Spinal cord (tissue), 10 donors: ENCODE results near the gene AMIGO1. TPM values are rescaled to one million over a fixed set of nuclear protein-coding genes. Genes with fewer than 3 reads are reported as not detected.

Source experiments
- DNase-seq, 6 donors: peaks; one replicate each; pipeline versions ENCODE4 v3.0.0 to v3.0.0-alpha.2; 2013 to 2015; ENCODE audit warnings: low spot score in 6 of 6, low read depth in 4 of 6
- H3K27ac ChIP-seq: one replicate; pipeline ENCODE4 v1.5.1; 2013; ENCODE audit warnings: low read depth, low read length, control low read depth
- H3K27me3 ChIP-seq: one replicate; pipeline ENCODE4 v1.6.1; 2013; ENCODE audit warnings: low read length; ENCODE audit not compliant: control insufficient read depth, insufficient read depth
- H3K36me3 ChIP-seq: one replicate; pipeline ENCODE4 v1.6.1; 2013; ENCODE audit warnings: low read length; ENCODE audit not compliant: control insufficient read depth, insufficient read depth
- H3K4me1 ChIP-seq: one replicate; pipeline ENCODE4 v1.6.1; 2013; ENCODE audit warnings: low read length; ENCODE audit not compliant: control insufficient read depth, insufficient read depth
- H3K4me3 ChIP-seq: one replicate; pipeline ENCODE4 v1.5.1; 2013; ENCODE audit warnings: low read depth, low read length, control low read depth
- H3K9me3 ChIP-seq: one replicate; pipeline ENCODE4 v1.6.1; 2013; ENCODE audit warnings: low read length; ENCODE audit not compliant: control insufficient read depth, insufficient read depth
- WGBS: methylation state at CpG from one replicate; pipeline ENCODE4 v1.1.5; 2013; ENCODE audit warnings: missing lambda C conversion rate; ENCODE audit not compliant: insufficient coverage; 5-methylcytosine and 5-hydroxymethylcytosine counted together
- polyA plus RNA-seq, 2 donors: library from polyadenylated mRNA; unstranded; fragments of 120-200 nt; gene quantifications; one replicate each; pipeline ENCODE4 v1.2.1, GENCODE V29; 2013; ENCODE audit not compliant: insufficient read length in 2 of 2
- total RNA-seq, 2 donors: library from RNA; depleted of rRNA in 1 of 2; stranded (reverse); fragments of 120-200 nt in 1 of 2; fragments of >200 nt in 1 of 2; gene quantifications; one replicate each; pipeline versions ENCODE4 v1.2.3 to v1.2.4, GENCODE V29; 2013 to 2014
- donor health status: healthy.

The AMIGO1 gene
- total and polyA plus RNA-seq, 4 donors = 12.6 to 18.9 (median 17.8) TPM

DNA sequence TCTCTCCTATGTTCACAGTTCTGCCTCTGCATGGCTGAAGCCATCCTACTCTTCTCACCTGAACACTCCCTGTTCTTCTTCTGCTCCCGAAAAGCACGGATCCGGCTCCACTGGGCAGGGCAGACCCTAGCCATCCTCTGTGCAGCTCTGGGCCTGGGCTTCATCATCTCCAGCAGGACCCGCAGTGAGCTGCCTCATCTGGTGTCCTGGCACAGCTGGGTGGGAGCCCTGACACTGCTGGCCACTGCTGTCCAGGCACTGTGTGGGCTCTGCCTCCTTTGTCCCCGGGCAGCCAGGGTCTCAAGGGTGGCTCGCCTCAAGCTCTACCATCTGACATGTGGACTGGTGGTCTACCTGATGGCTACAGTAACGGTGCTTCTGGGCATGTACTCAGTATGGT is 13.8 kb downstream of the AMIGO1 start:
- peaks cover 35% of the 10 kb centered on the region for H3K4me1 ChIP-seq
- 97% methylated on average over 7 of the region's 7 CpGs for WGBS
- no peak overlapping the region for H3K4me3 ChIP-seq

DNA sequence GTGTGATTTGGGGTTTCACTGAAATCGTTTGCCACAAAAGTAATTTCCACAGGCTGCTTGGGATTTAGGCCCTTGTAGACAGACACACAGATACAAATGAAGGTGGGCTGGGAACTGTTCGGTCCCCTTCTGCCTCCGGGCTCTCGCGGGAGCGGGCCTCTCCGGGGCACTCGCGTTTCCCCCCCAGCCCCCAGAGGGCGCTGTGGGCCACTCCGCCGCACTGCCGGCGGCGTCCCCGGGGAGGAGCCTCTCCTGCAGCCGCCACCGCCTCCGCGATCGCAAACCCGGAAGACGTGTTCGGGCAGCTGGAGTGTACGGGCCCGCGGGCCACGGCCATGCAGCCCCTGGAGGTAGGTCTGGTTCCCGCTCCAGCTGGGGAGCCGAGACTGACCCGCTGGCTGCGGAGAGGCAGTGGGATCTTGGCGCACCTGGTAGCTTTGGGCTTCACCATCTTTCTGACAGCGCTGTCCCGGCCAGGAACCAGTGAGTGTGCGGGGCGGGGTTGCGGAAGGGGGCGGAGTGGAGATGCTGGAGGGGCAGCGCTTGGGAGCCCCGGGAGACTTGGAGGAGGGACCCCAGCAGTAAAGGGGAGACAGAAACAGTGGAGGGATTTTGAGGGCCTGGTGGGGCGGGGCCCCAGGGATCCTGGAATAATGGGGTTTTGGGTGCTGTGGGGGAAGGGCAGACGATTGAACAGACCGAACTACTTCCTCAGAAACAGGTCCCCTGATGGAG is 15.6 kb downstream of the AMIGO1 start, which contains the start of gene CYB561D1:
Gene CYB561D1, plus strand, starts transcription at position 290 of the 735 bp plus-strand sequence. Its CDS starts 46 bp downstream, at position 336.
- no peaks in the 10 kb centered on the region for H3K27me3 ChIP-seq

More for the DNA sequence above, 13.8 kb downstream of the AMIGO1 start:
- H3K27ac ChIP-seq = no peak overlapping the region
- H3K36me3 ChIP-seq = peaks cover 45% of the 10 kb centered on the region
- DNase-seq = no peak
- no peaks in the 10 kb centered on the region for H3K9me3 ChIP-seq
- H3K27me3 ChIP-seq = no peaks in the 10 kb centered on the region

DNA sequence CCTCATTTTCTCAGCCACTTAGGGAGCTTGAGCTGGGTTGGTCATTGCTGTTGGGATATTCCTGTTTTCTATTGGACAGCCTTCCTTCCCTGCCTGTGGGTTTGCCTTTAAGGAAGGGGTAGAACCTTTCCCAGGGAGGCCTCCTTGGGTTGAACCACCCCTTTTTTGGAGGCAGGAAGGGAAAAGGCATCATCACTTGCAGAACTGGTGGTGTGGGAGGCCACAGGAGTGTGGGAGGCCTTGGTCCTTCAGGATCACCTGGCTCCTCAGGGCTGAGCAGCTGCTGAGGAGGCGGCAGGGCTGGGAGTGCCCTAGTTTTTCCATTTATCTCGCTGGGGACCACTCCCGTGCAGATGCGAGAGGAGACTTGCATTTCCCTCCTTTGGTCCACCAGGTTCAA is 16.3 kb downstream of the AMIGO1 start:
- WGBS = 60% methylated on average over 2 of the region's 4 CpGs
- H3K27me3 ChIP-seq = no peaks in the 10 kb centered on the region
- DNase-seq = no peak
- H3K4me3 ChIP-seq = no peak overlapping the region
- H3K4me1 ChIP-seq = peaks cover 30% of the 10 kb centered on the region
- peaks cover 59% of the 10 kb centered on the region for H3K36me3 ChIP-seq
- no peak overlapping the region for H3K27ac ChIP-seq
- no peaks in the 10 kb centered on the region for H3K9me3 ChIP-seq

More for the DNA sequence above, 15.6 kb downstream of the AMIGO1 start, which contains the start of gene CYB561D1:
- Histone ChIP-seq H3K4me1 (peaks cover 34% of the 10 kb centered on the region), H3K9me3 (no peaks in the 10 kb centered on the region), H3K27ac (peak within 1 kb of the TSS; percentile 65), H3K36me3 (peaks cover 55% of the 10 kb centered on the region), H3K4me3 (peak within 1 kb of the TSS; percentile 91)
- under 1% methylated on average over 43 of the region's 44 CpGs for WGBS
- DNase-seq = peak in 4 of 6 donors; percentile 62 to 95 (median 80)

DNA sequence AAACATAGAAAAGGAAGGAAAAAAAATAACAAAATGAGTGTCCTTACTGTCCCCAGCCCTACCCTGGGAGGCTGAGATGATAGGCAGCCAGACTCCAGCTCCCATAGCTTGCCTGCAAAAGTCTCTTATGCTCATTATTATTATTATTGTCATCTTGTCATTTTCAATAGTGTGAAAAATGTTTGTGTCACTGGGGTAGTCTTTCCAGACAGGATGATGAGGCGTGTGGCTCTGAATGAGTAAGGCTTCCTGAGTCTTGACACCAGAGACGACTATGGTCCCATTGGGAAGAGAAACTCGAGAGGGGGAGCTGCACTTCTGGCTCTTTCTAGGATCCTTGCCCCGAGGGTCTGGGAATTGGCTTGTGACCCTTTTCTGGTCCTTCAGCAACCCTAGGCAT is 16.7 kb downstream of the AMIGO1 start:
- Histone ChIP-seq H3K36me3 (peaks cover 60% of the 10 kb centered on the region), H3K9me3 (no peaks in the 10 kb centered on the region), H3K4me1 (peaks cover 25% of the 10 kb centered on the region), H3K27me3 (no peaks in the 10 kb centered on the region), H3K27ac (no peak overlapping the region), H3K4me3 (no peak overlapping the region)
- no peak for DNase-seq
- WGBS = 93% methylated on average over 2 of the region's 4 CpGs

DNA sequence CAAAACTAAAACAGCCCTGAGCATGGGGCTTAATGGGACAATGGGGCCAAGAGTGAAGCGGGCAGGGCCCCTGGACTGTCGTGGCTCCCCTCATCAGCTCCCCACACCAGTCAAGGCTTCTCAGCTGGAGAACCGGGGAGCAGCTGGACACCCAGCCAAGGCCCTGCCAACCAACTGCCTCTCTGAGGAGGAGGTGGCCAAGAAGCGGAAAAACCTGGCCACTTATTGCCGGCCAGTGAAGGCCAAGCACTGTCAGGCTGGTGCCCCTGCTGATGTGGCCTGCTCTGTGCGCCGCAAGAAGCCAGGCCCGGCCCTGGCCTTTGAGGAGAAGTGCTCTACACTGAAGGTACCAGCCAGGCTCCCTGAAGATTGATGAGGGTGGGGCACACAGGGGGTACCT is 18.2 kb downstream of the AMIGO1 start:
- Histone ChIP-seq H3K4me1 (peaks cover 32% of the 10 kb centered on the region), H3K36me3 (peaks cover 61% of the 10 kb centered on the region), H3K4me3 (no peak overlapping the region), H3K27ac (no peak overlapping the region), H3K27me3 (no peaks in the 10 kb centered on the region), H3K9me3 (no peaks in the 10 kb centered on the region)
- WGBS = 90% methylated on average over 8 of the region's 8 CpGs
- DNase-seq = no peak

DNA sequence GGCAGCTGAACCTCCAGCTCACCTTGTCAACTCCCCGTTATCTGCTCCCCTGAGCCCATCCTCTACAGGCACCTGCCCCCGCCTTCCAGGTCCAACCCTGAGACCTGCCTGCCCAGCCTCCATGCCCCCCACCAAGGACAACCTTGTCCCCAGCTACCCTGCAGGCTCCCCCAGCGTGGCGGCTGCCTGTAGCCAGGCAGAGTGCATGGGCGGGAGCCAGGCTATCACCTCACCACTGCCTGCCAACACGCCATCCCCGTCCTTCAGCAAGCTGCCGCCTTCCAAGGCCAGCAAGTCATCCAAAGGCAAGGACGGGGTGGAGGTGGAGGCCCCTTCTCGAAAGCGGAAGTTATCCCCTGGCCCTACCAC is 18.6 kb downstream of the AMIGO1 start:
- H3K9me3 ChIP-seq = no peaks in the 10 kb centered on the region
- DNase-seq = no peak
- H3K27me3 ChIP-seq = no peaks in the 10 kb centered on the region
- WGBS = 88% methylated on average over 9 of the region's 11 CpGs
- H3K4me3 ChIP-seq = no peak overlapping the region
- no peak overlapping the region for H3K27ac ChIP-seq
- H3K4me1 ChIP-seq = peaks cover 32% of the 10 kb centered on the region
- peaks cover 63% of the 10 kb centered on the region for H3K36me3 ChIP-seq

DNA sequence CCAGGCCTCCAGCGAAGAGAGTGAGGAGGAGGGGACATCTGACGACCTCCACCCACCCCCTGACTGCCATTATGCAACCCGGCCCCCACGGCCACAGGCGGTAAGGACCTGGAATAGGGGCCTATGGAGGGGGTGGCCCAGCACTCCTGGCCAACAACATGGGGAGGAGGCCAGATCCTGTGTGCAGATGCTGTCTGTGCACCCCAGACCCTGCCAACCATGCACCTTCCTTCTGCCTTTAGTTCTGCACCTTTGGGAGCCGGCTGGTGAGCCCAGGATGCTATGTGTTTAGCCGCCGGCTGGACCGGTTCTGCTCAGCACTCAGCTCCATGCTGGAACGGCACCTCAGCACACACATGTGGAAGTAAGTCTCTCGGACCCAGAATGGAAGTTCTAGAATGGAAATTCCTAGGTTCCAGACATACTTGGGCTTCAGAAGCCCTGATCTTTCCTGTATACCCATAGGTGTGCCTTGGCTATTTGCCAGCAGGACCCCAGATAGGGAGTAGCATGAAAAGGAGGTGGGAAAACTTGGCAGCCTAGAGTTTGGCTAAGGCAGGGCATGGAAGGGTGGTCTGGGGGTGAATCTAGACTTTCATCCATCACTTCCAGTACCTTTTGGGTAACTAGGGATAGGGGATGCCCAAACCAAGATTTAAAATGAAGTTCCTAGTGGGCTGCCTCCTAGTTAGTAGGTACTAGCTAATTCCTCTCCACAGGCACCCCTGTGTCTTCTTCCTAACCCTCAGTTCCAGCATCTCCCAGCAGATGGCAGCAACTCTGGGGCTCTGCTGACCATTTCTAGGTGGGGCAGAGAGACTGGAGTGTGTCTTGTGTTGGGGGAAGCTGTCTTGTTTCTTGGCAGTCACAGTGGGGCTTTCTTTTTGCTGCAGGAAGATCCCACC is 19.2 kb downstream of the AMIGO1 start:
- 98% methylated on average over 6 of the region's 11 CpGs for WGBS
- no peak overlapping the region for H3K27ac ChIP-seq
- no peaks in the 10 kb centered on the region for H3K27me3 ChIP-seq
- H3K4me3 ChIP-seq = no peak overlapping the region
- H3K4me1 ChIP-seq = peaks cover 32% of the 10 kb centered on the region
- peaks cover 59% of the 10 kb centered on the region for H3K36me3 ChIP-seq
- peak in 2 of 6 donors; percentile 81 to 85 for DNase-seq
- no peaks in the 10 kb centered on the region for H3K9me3 ChIP-seq

DNA sequence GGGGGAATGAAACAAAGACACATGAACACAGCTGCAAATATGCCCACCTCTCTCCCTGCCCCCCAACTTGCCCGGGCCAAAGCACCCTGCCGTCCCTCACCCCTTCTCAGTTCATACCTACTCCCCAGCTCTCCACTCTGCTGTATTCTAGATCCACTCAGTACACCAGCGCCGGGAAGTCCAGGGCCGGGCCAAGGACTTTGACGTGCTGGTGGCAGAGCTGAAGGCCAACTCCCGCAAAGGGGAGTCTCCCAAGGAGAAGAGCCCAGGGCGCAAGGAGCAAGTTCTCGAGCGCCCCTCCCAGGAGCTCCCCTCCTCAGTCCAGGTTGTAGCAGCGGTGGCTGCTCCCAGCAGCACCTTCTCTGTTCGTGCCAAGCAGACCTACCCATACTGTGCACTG is 20.8 kb downstream of the AMIGO1 start:
- peaks cover 59% of the 10 kb centered on the region for H3K36me3 ChIP-seq
- WGBS = 95% methylated on average over 12 of the region's 12 CpGs

DNA sequence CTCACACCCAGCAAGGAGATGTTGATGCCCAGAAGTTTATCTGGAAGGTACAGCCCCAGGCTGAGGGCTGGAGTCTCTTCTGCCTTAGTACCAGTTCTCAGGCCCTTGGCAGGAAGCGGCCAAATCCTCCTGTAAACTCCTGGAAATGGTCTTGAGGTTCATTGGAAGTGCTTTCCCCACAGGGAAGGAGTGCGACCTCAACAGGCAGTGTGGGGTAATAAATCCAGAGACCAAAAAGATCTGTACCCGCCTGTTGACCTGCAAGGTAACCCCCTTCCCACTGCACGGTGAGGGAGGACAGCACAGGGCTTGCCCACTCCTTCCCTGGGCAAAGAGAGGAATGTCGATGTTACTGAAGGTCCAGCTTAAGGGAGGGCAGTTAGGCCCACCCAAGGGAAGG is 21.3 kb downstream of the AMIGO1 start:
- 50% methylated on average over 2 of the region's 5 CpGs for WGBS
- no peak overlapping the region for H3K27ac ChIP-seq
- no peak overlapping the region for H3K4me3 ChIP-seq
- H3K27me3 ChIP-seq = no peaks in the 10 kb centered on the region
- H3K4me1 ChIP-seq = peaks cover 29% of the 10 kb centered on the region
- no peak for DNase-seq
- no peaks in the 10 kb centered on the region for H3K9me3 ChIP-seq
- H3K36me3 ChIP-seq = peaks cover 59% of the 10 kb centered on the region

More for the DNA sequence above, 20.8 kb downstream of the AMIGO1 start:
- H3K4me3 ChIP-seq = no peak overlapping the region
- no peak overlapping the region for H3K27ac ChIP-seq
- H3K27me3 ChIP-seq = no peaks in the 10 kb centered on the region
- no peak for DNase-seq
- H3K4me1 ChIP-seq = peaks cover 31% of the 10 kb centered on the region
- H3K9me3 ChIP-seq = no peaks in the 10 kb centered on the region
